GM12878 (cell line): ENCODE results near the gene CAMTA1. TPM values are rescaled to one million over a fixed set of nuclear protein-coding genes. Genes with fewer than 3 reads are reported as not detected.

Experiments
- ATAC-seq: fragments of 200-7000 bp; cut with Tn5 transposase; 3 replicates; pipeline ENCODE4 v1.9.1; 2020; ENCODE audit warnings: mild to moderate bottlenecking, moderate library complexity
- BruUV-seq: library from RNA; stranded (reverse); fragments of 400-500 nt; replicated peaks from 2 replicates; lab custom pipeline; 2021; lab: Mats Ljungman, UMichigan
- CTCF ChIA-PET: fragments of 300-600 bp; sonication (Branson Sonifier 250); formaldehyde crosslinking; extraction: SDS; loops from one replicate; lab custom pipeline; 2021; ENCODE audit warnings: inconsistent platforms; lab: Yijun Ruan, JAX
- POLR2A ChIA-PET: fragments of 350-600 bp; formaldehyde crosslinking; extraction: SDS; loops from one replicate; lab custom pipeline; 2021; ENCODE audit warnings: inconsistent platforms; lab: Charles Lee
- RAD21 ChIA-PET: fragments of 300-600 bp; sonication (Branson Sonifier 250); formaldehyde crosslinking; loops from one replicate; lab custom pipeline; 2023; ENCODE audit warnings: antibody characterized with exemption; ENCODE audit not compliant: unreplicated experiment; lab: Charles Lee
- SMC1A ChIA-PET: fragments of 300-600 bp; sonication (Branson Sonifier 250); formaldehyde crosslinking; loops from one replicate; lab custom pipeline; 2023; ENCODE audit not compliant: unreplicated experiment, uncharacterized antibody; lab: Charles Lee
- DNase-seq: peaks from one replicate; pipeline ENCODE4 v3.0.0-alpha.2; 2011; ENCODE audit warnings: low read depth, low spot score
- FAIRE-seq: peaks from 3 replicates; lab custom pipeline; 2011; peaks lifted over from hg19 to GRCh38; lab: Jason Lieb, UNC
- H2AFZ ChIP-seq: 2 replicates; pipeline ENCODE4 v1.6.0; 2011; ENCODE audit warnings: low read depth, low read length, control low read depth; ENCODE audit not compliant: control insufficient read depth
- H3K27ac ChIP-seq: 2 replicates; pipeline ENCODE4 v1.5.1; 2011; ENCODE audit warnings: control low read depth; ENCODE audit not compliant: control insufficient read depth, insufficient read depth
- H3K27me3 ChIP-seq, 2 experiments: replicated peaks in 1 of 2; 2 replicates each; pipeline versions ENCODE4 v1.6.0 to v1.6.1; 2011; ENCODE audit warnings: low read length in 1 of 2; ENCODE audit not compliant: control insufficient read depth in 2 of 2, insufficient read depth in 2 of 2
- H3K36me3 ChIP-seq, 2 experiments: 2 replicates each; pipeline ENCODE4 v1.5.1; 2011; ENCODE audit warnings: low read length in 1 of 2; ENCODE audit not compliant: control insufficient read depth in 2 of 2, insufficient read depth in 2 of 2
- H3K4me1 ChIP-seq: 2 replicates; pipeline ENCODE4 v1.6.1; 2011; ENCODE audit warnings: mild to moderate bottlenecking, low read length, moderate library complexity, mixed read lengths; ENCODE audit not compliant: control insufficient read depth, insufficient read depth
- H3K4me2 ChIP-seq: 2 replicates; pipeline ENCODE4 v1.6.0; 2011; ENCODE audit warnings: control low read depth; ENCODE audit not compliant: control insufficient read depth, insufficient read depth
- H3K4me3 ChIP-seq: fragments of 200-600 bp; sonication (generic); 2 replicates; pipeline ENCODE4 v1.5.1; 2016
- H3K79me2 ChIP-seq: 2 replicates; pipeline ENCODE4 v1.6.0; 2011; ENCODE audit warnings: low read length; ENCODE audit not compliant: control insufficient read depth, insufficient read depth
- H3K9ac ChIP-seq: 2 replicates; pipeline ENCODE4 v1.8.0; 2011; ENCODE audit warnings: low read length, control low read depth, mixed read lengths; ENCODE audit not compliant: control insufficient read depth, insufficient read depth
- H3K9me3 ChIP-seq: replicated peaks from 3 replicates; pipeline ENCODE4 v1.5.1; 2011; ENCODE audit warnings: mild to moderate bottlenecking, low read length; ENCODE audit not compliant: control insufficient read depth, insufficient read depth
- H4K20me1 ChIP-seq: 2 replicates; pipeline ENCODE4 v1.6.0; 2011; ENCODE audit not compliant: control insufficient read depth, insufficient read depth
- BACH1 ChIP-seq: fragments of 450-650 bp; IDR thresholded peaks from 2 replicates; pipeline ENCODE4 v1.6.1; 2017; ENCODE audit warnings: mild to moderate bottlenecking, borderline replicate concordance
- BRCA1 ChIP-seq: IDR thresholded peaks from 2 replicates; pipeline ENCODE4 v1.6.1; 2011; ENCODE audit warnings: low read depth, low read length, improper control_type of control experiment
- DPF2 ChIP-seq: fragments of 450-650 bp; IDR thresholded peaks from 2 replicates; pipeline ENCODE4 v1.6.1; 2017; ENCODE audit warnings: mild to moderate bottlenecking
- JUNB ChIP-seq: IDR thresholded peaks from 2 replicates; pipeline ENCODE4 v1.6.1; 2016; ENCODE audit warnings: antibody characterized with exemption, mild to moderate bottlenecking
- KAT2A ChIP-seq: conservative IDR thresholded peaks from 2 replicates; pipeline ENCODE4 v1.6.1; 2011; ENCODE audit warnings: low read depth, low read length; ENCODE audit not compliant: control insufficient read depth
- NFYB ChIP-seq: IDR thresholded peaks from 2 replicates; pipeline ENCODE4 v1.6.1; 2011; ENCODE audit warnings: low read depth, mild to moderate bottlenecking, low read length, improper control_type of control experiment, moderate library complexity; ENCODE audit not compliant: insufficient read depth
- RAD51 ChIP-seq: fragments of 450-650 bp; IDR thresholded peaks from 2 replicates; pipeline ENCODE4 v1.6.1; 2016; ENCODE audit warnings: moderate library complexity, mild to moderate bottlenecking, inconsistent platforms
- RELA ChIP-seq: fragments of 450-650 bp; IDR thresholded peaks from 2 replicates; pipeline ENCODE4 v1.8.0; 2014; ENCODE audit warnings: borderline replicate concordance; ENCODE audit not compliant: partially characterized antibody
- RFX5 ChIP-seq: IDR thresholded peaks from 2 replicates; pipeline ENCODE4 v1.6.1; 2011; ENCODE audit warnings: low read depth, low read length, improper control_type of control experiment
- SREBF2 ChIP-seq: IDR thresholded peaks from 2 replicates; pipeline ENCODE4 v1.6.1; 2012; ENCODE audit warnings: mild to moderate bottlenecking, low read length
- TBL1XR1 ChIP-seq: IDR thresholded peaks from 2 replicates; pipeline ENCODE4 v1.6.1; 2012; ENCODE audit warnings: low read depth, low read length, improper control_type of control experiment
- ZZZ3 ChIP-seq: IDR thresholded peaks from 2 replicates; pipeline ENCODE4 v1.6.1; 2011; ENCODE audit warnings: low read depth; ENCODE audit not compliant: control insufficient read depth, insufficient read length
- WGBS: methylation state at CpG from one replicate; pipeline ENCODE4 v1.1.6; 2016; ENCODE audit warnings: low lambda C conversion rate; ENCODE audit not compliant: insufficient replicate concordance, insufficient coverage; ENCODE audit errors: missing lambda C conversion rate; 5-methylcytosine and 5-hydroxymethylcytosine counted together
- in situ Hi-C: fragments of 300-500 bp; cut with MboI; formaldehyde crosslinking; loops from 9 replicates; pipeline ENCODE4 v1.14.3; 2018; ENCODE audit warnings: mixed read lengths
- intact Hi-C: fragments of 100-400 bp; cut with micrococcal nuclease; formaldehyde crosslinking; loops from one replicate; pipeline ENCODE4 v1.14.2; 2022; ENCODE audit not compliant: unreplicated experiment
- polyA plus RNA-seq, 11 experiments: library from polyadenylated mRNA; depleted of rRNA in 4 of 11; unstranded in 6 of 11; stranded (reverse) in 5 of 11; fragments of >200 nt; fragmentation: Nextera tagmentation in 4 of 11; fragmentation: Illumina TruSeq in 1 of 11; extraction: Ambion mirVana in 4 of 11; extraction: Trizol in 1 of 11; gene quantifications; 1 replicate in 1 of 11; 2 replicates in 10 of 11; pipeline versions ENCODE4 v1.2.1 to v1.2.3, GENCODE V29; 2011 to 2016; ENCODE audit warnings: inconsistent platforms in 2 of 11, missing spikeins in 2 of 11, low read depth in 1 of 11
- total RNA-seq, 4 experiments: library from RNA; depleted of rRNA in 3 of 4; stranded (reverse); fragments of >200 nt in 3 of 4; fragmentation: Illumina TruSeq in 1 of 4; extraction: Trizol in 1 of 4; gene quantifications; 2 replicates each; pipeline versions ENCODE4 v1.2.1 to v1.2.3, GENCODE V29; 2013 to 2021
- TF ChIP-seq, protein P1 (sequence below): IDR thresholded peaks from 2 replicates; pipeline ENCODE4 v1.6.1; 2012; ENCODE audit warnings: improper control_type of control experiment, low read depth, low read length; ENCODE audit not compliant: insufficient replicate concordance
- TF ChIP-seq, protein P2 (sequence below): IDR thresholded peaks from 2 replicates; pipeline ENCODE4 v1.6.1; 2011; ENCODE audit warnings: low read depth, low read length, improper control_type of control experiment, borderline replicate concordance

The CAMTA1 gene
- total and polyA plus RNA-seq, 10 of the 15 experiments (the other 5 are each of a cell fraction or from before 2014, with no cell fraction given), result 37.7 to 148 (median 76.4) TPM

DNA sequence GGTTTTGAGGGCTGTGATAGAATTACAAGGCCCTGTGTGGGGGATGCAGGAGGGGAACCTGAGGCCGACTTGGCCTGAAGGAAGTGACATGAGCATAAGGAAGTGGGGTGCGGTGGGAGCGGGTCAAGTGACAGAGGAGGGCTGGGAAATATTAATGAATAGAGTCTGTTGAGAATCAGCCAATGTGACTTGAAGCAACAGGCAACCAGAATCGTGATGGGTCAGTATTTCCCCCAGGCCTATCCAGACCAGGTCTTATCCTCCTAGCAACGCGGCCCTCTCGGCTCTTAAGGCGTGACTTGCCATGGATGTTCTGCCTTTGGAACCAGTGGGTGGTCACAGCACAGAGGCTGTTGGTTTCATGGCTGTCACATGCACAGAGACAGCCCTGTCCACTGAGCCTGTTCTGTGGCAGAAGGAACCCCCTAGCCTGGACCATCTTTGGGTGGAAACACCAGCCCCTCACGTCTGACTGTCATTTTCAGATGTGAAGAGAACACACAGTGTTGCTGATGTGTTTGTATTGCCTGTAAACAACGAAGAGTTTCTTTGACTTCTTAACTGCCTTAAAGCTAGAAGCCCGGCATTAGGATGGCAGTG is 468.8 kb downstream of the CAMTA1 start:
- Histone ChIP-seq H3K27me3 (peaks cover 0 to 1% of the 10 kb centered on the region in 2 experiments; a peak in 2 of 4 replicates), H3K9me3 (no peaks in the 10 kb centered on the region), H4K20me1 (no peaks in the 10 kb centered on the region), H2AFZ (no peak overlapping the region), H3K4me2 (no peak overlapping the region), H3K4me3 (no peak overlapping the region), H3K79me2 (no peaks in the 10 kb centered on the region), H3K27ac (no peak overlapping the region), H3K36me3 (no peaks in the 10 kb centered on the region), H3K9ac (no peak overlapping the region), H3K4me1 (no peaks in the 10 kb centered on the region)
- no peak for FAIRE-seq
- RAD21 ChIA-PET, result no interaction called here
- DNase-seq, result no peak
- POLR2A ChIA-PET, result no interaction called here
- intact Hi-C loops, result no loop called here
- WGBS, result 35% methylated on average over 11 of the region's 11 CpGs
- in situ Hi-C loops, result no loop called here
- SMC1A ChIA-PET, result no interaction called here
- no peak for ATAC-seq
- no TSS peak for BruUV-seq
- CTCF ChIA-PET, result interaction anchor here (0.5 kb wide), 1 partner anchor 185 kb away, joined by 4 read pairs; no protein-coding TSS in a partner anchor
- TF ChIP-seq RELA (no peak), KAT2A (no peak), RAD51 (no peak), DPF2 (no peak), BRCA1 (no peak), JUNB (no peak), NFYB (no peak), ZZZ3 (no peak), RFX5 (no peak), BACH1 (no peak), SREBF2 (no peak), TBL1XR1 (no peak)
- TF ChIP-seq, protein P1, sequence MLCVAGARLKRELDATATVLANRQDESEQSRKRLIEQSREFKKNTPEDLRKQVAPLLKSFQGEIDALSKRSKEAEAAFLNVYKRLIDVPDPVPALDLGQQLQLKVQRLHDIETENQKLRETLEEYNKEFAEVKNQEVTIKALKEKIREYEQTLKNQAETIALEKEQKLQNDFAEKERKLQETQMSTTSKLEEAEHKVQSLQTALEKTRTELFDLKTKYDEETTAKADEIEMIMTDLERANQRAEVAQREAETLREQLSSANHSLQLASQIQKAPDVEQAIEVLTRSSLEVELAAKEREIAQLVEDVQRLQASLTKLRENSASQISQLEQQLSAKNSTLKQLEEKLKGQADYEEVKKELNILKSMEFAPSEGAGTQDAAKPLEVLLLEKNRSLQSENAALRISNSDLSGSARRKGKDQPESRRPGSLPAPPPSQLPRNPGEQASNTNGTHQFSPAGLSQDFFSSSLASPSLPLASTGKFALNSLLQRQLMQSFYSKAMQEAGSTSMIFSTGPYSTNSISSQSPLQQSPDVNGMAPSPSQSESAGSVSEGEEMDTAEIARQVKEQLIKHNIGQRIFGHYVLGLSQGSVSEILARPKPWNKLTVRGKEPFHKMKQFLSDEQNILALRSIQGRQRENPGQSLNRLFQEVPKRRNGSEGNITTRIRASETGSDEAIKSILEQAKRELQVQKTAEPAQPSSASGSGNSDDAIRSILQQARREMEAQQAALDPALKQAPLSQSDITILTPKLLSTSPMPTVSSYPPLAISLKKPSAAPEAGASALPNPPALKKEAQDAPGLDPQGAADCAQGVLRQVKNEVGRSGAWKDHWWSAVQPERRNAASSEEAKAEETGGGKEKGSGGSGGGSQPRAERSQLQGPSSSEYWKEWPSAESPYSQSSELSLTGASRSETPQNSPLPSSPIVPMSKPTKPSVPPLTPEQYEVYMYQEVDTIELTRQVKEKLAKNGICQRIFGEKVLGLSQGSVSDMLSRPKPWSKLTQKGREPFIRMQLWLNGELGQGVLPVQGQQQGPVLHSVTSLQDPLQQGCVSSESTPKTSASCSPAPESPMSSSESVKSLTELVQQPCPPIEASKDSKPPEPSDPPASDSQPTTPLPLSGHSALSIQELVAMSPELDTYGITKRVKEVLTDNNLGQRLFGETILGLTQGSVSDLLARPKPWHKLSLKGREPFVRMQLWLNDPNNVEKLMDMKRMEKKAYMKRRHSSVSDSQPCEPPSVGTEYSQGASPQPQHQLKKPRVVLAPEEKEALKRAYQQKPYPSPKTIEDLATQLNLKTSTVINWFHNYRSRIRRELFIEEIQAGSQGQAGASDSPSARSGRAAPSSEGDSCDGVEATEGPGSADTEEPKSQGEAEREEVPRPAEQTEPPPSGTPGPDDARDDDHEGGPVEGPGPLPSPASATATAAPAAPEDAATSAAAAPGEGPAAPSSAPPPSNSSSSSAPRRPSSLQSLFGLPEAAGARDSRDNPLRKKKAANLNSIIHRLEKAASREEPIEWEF, result no peak
- TF ChIP-seq, protein P2, sequence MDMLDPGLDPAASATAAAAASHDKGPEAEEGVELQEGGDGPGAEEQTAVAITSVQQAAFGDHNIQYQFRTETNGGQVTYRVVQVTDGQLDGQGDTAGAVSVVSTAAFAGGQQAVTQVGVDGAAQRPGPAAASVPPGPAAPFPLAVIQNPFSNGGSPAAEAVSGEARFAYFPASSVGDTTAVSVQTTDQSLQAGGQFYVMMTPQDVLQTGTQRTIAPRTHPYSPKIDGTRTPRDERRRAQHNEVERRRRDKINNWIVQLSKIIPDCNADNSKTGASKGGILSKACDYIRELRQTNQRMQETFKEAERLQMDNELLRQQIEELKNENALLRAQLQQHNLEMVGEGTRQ, result no peak
